PC-3 (cell line): ENCODE measurements around the gene RGS9. TPM values are rescaled to one million over a fixed set of nuclear protein-coding genes. Genes with fewer than 3 reads are reported as not detected.

Experiments
- ATAC-seq: fragments of 200-7000 bp; cut with Tn5 transposase; 2 replicates; pipeline ENCODE4 v1.9.1; 2020; ENCODE audit warnings: mild to moderate bottlenecking, moderate library complexity
- BruUV-seq: library from RNA; stranded (reverse); fragments of 400-500 nt; replicated peaks from 2 replicates; lab custom pipeline; 2021; lab: Mats Ljungman, UMichigan
- CTCF ChIA-PET: fragments of 300-600 bp; sonication (Branson Sonifier 250); formaldehyde crosslinking; loops from one replicate; lab custom pipeline; 2022; ENCODE audit warnings: antibody characterized with exemption; lab: Charles Lee
- POLR2A ChIA-PET: fragments of 300-600 bp; sonication (Branson Sonifier 250); formaldehyde crosslinking; loops from one replicate; lab custom pipeline; 2022; ENCODE audit warnings: antibody characterized with exemption; ENCODE audit not compliant: unreplicated experiment; lab: Charles Lee
- DNase-seq: peaks from one replicate; pipeline ENCODE4 v3.0.0-alpha.2; 2015
- H2AFZ ChIP-seq: fragments of 300-600 bp; sonication (generic); 2 replicates; pipeline ENCODE4 v1.6.0; 2016; ENCODE audit warnings: antibody characterized with exemption, low read length
- H3F3A ChIP-seq: fragments of 300-600 bp; sonication (generic); one replicate; pipeline ENCODE4 v1.6.0; 2017; ENCODE audit warnings: antibody characterized with exemption, low read length, control low read depth, mild to moderate bottlenecking; ENCODE audit not compliant: unreplicated experiment
- H3K27ac ChIP-seq: fragments of 300-600 bp; sonication (generic); 2 replicates; pipeline ENCODE4 v1.5.1; 2016; ENCODE audit warnings: mild to moderate bottlenecking, low read length
- H3K27me3 ChIP-seq: fragments of 300-600 bp; sonication (generic); 2 replicates; pipeline ENCODE4 v1.6.1; 2016; ENCODE audit warnings: low read length, mixed read lengths
- H3K36me3 ChIP-seq: fragments of 300-600 bp; sonication (generic); 2 replicates; pipeline ENCODE4 v1.6.1; 2016; ENCODE audit warnings: low read depth, mixed run types, low read length, mixed read lengths
- H3K4me1 ChIP-seq: fragments of 300-600 bp; sonication (generic); 2 replicates; pipeline ENCODE4 v1.5.1; 2016; ENCODE audit warnings: low read length; ENCODE audit not compliant: insufficient read depth
- H3K4me2 ChIP-seq: fragments of 300-600 bp; sonication (generic); 2 replicates; pipeline ENCODE4 v1.6.0; 2016; ENCODE audit warnings: low read length
- H3K4me3 ChIP-seq: fragments of 300-600 bp; sonication (generic); 2 replicates; pipeline ENCODE4 v1.5.1; 2016; ENCODE audit warnings: mild to moderate bottlenecking, low read length, mixed read lengths
- H3K79me2 ChIP-seq: fragments of 300-600 bp; sonication (generic); 2 replicates; pipeline ENCODE4 v1.6.1; 2017; ENCODE audit warnings: low read length, mixed read lengths
- H3K9ac ChIP-seq: fragments of 300-600 bp; sonication (generic); 2 replicates; pipeline ENCODE4 v1.6.0; 2016; ENCODE audit warnings: mild to moderate bottlenecking, low read length
- H3K9me2 ChIP-seq: fragments of 300-600 bp; sonication (generic); replicated peaks from 2 replicates; pipeline ENCODE4 v1.6.1; 2016; ENCODE audit warnings: mixed run types, low read length, mixed read lengths
- H3K9me3 ChIP-seq: fragments of 300-600 bp; sonication (generic); 2 replicates; pipeline ENCODE4 v1.6.1; 2016; ENCODE audit warnings: low read length, mixed read lengths
- H4K20me1 ChIP-seq: fragments of 300-600 bp; sonication (generic); 2 replicates; pipeline ENCODE4 v1.6.1; 2016; ENCODE audit warnings: low read length, mixed read lengths
- CTCF ChIP-seq: fragments of 300-600 bp; sonication (generic); conservative IDR thresholded peaks from 2 replicates; pipeline ENCODE4 v1.5.1; 2017; ENCODE audit warnings: antibody characterized with exemption, low read depth, mild to moderate bottlenecking, low read length
- EZH2 ChIP-seq: fragments of 300-600 bp; sonication (generic); IDR thresholded peaks from one replicate; pipeline ENCODE4 v1.6.1; 2017; ENCODE audit warnings: antibody characterized with exemption, mild to moderate bottlenecking, low read length; ENCODE audit not compliant: unreplicated experiment
- EZH2phosphoT487 ChIP-seq: fragments of 300-600 bp; sonication (generic); IDR thresholded peaks from 2 replicates; pipeline ENCODE4 v1.6.1; 2018; ENCODE audit warnings: mild to moderate bottlenecking, antibody characterized with exemption, low read length, borderline replicate concordance
- intact Hi-C: fragments of 100-400 bp; cut with micrococcal nuclease; formaldehyde crosslinking; loops from 2 replicates; pipeline ENCODE4 v1.9.0; 2023
- total RNA-seq: library from RNA; depleted of rRNA; stranded (reverse); fragments of >200 nt; gene quantifications from 2 replicates; pipeline ENCODE4 v1.2.3, GENCODE V29; 2014

RGS9 gene
- total RNA-seq, 1 experiment from 2014 or later = 2.7 TPM

- intact Hi-C loops = loop anchor here (2.0 to 5.0 kb wide), 4 partner anchors 36 to 127 kb away; partner anchors contain the start of gene RGS9
- Histone ChIP-seq H4K20me1 (no peaks in the 10 kb centered on the region), H3K9ac (no peak overlapping the region), H3K36me3 (no peaks in the 10 kb centered on the region), H3K9me2 (no peaks in the 10 kb centered on the region), H3K4me2 (peak overlapping the region; percentile 92), H3K79me2 (no peaks in the 10 kb centered on the region), H3K4me3 (peak overlapping the region; percentile 76), H3K4me1 (peaks cover 53% of the 10 kb centered on the region), H3K27me3 (no peaks in the 10 kb centered on the region), H3F3A (no peaks in the 10 kb centered on the region), H3K9me3 (no peaks in the 10 kb centered on the region), H3K27ac (no peak overlapping the region), H2AFZ (peak overlapping the region; percentile 95)
- ChIA-PET POLR2A (interaction anchor here (0.6 kb wide), 2 partner anchors 23 to 731 kb away, joined by 3 read pairs; no protein-coding TSS in a partner anchor), CTCF (interaction anchor here (0.9 to 1.2 kb wide), 2 partner anchors 28 to 79 kb away, joined by 3 read pairs; no protein-coding TSS in a partner anchor)
- BruUV-seq = TSS peak; percentile 65
- DNase-seq (no peak), ATAC-seq (no peak)
- TF ChIP-seq CTCF = no peak
- no peak for TF ChIP-seq EZH2phosphoT487
- TF ChIP-seq EZH2 = no peak
Measured at GRCh38 chr17:65101371-65101770, 35.8 kb upstream of the RGS9 start.

- no peak overlapping the region for H3K9ac ChIP-seq
- no peak overlapping the region for H3K4me3 ChIP-seq
- intact Hi-C loops = loop anchor here (5.0 kb wide), 1 partner anchor 35 kb away; the partner anchor contains the start of gene RGS9
- H3K4me1 ChIP-seq = peaks cover 61% of the 10 kb centered on the region
- no peaks in the 10 kb centered on the region for H3F3A ChIP-seq
- H4K20me1 ChIP-seq = no peaks in the 10 kb centered on the region
- BruUV-seq = no TSS peak
- no peak for DNase-seq
- H3K4me2 ChIP-seq = no peak overlapping the region
- no peaks in the 10 kb centered on the region for H3K9me2 ChIP-seq
- H3K27ac ChIP-seq = no peak overlapping the region
- H3K27me3 ChIP-seq = no peaks in the 10 kb centered on the region
- no peak overlapping the region for H2AFZ ChIP-seq
- ATAC-seq = no peak
- no peaks in the 10 kb centered on the region for H3K36me3 ChIP-seq
- H3K9me3 ChIP-seq = no peaks in the 10 kb centered on the region
- H3K79me2 ChIP-seq = no peaks in the 10 kb centered on the region
- no peak for TF ChIP-seq EZH2phosphoT487
- TF ChIP-seq CTCF = no peak
- TF ChIP-seq EZH2 = no peak
- CTCF ChIA-PET = no interaction called here
- POLR2A ChIA-PET = no interaction called here
Measured at GRCh38 chr17:65102235-65102634, 34.9 kb upstream of the RGS9 start.

GRCh38 chr17:65102788-65103187 lies 34.4 kb upstream of the RGS9 start:
- Histone ChIP-seq H3K4me1 (peaks cover 61% of the 10 kb centered on the region), H3K79me2 (no peaks in the 10 kb centered on the region), H2AFZ (no peak overlapping the region), H3K9ac (no peak overlapping the region), H4K20me1 (no peaks in the 10 kb centered on the region), H3K27ac (no peak overlapping the region), H3K36me3 (no peaks in the 10 kb centered on the region), H3K4me3 (no peak overlapping the region), H3F3A (no peaks in the 10 kb centered on the region), H3K4me2 (peak overlapping the region; percentile 44; the same call in 1 of the 2 replicates), H3K27me3 (no peaks in the 10 kb centered on the region), H3K9me3 (no peaks in the 10 kb centered on the region), H3K9me2 (no peaks in the 10 kb centered on the region)
- ATAC-seq (no peak), DNase-seq (peak; percentile 54)
- ChIA-PET CTCF (no interaction called here), POLR2A (interaction anchor here (1.2 kb wide), 1 partner anchor 46 kb away, joined by 38 read pairs; the partner anchor contains the start of gene GNA13)
- TF ChIP-seq EZH2 = no peak
- TF ChIP-seq EZH2phosphoT487 = no peak
- no peak for TF ChIP-seq CTCF
- BruUV-seq = no TSS peak
- intact Hi-C loops = loop anchor here (5.0 kb wide), 1 partner anchor 35 kb away; the partner anchor contains the start of gene RGS9
